GM21367 (cell line): Measurements from ENCODE around the gene BET1.

Experiments used
- ATAC-seq: cut with Tn5 transposase; IDR thresholded peaks from one replicate; pipeline ENCODE4 v1.9.1; 2021; ENCODE audit not compliant: unreplicated experiment

The BET1 gene

DNA sequence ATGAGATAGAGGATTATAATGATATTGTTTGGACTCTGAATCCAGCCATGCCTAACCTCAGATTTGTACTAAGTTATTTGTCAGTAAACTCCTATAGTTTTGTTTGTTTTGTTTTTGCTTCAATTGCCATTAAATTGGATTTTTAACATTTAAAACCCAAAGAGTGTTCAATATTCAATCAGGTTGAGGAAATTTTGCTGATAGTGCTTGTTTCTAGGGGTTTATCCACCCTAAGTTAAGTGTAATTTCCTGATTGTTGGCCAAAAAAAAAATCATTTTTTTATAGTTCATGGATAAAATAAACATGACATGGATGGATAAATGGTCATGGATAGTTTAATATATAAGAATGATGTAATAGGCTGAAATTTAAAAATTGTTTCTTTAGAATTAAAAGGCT is 11.4 kb upstream of the BET1 start:
- ATAC-seq: no peak

DNA sequence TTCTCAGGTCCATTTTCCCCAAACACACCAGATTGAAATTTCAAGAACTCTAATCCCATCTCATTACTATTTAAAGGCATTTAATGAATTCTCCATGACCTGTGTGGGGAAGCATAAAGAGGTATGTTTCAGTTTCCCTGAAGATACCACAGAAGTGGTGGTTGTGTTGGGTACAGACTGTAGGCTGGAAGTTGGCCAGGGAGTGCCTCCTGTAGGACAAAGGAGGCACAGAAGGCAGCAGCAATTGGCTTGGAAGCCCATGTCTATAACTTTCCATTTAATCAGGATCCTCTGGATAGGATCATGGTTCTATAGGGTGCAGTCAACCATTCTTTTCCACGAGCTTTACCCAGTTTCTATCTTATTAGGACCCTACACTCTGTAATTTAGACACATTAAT is 8.6 kb upstream of the BET1 start:
- ATAC-seq: no peak

DNA sequence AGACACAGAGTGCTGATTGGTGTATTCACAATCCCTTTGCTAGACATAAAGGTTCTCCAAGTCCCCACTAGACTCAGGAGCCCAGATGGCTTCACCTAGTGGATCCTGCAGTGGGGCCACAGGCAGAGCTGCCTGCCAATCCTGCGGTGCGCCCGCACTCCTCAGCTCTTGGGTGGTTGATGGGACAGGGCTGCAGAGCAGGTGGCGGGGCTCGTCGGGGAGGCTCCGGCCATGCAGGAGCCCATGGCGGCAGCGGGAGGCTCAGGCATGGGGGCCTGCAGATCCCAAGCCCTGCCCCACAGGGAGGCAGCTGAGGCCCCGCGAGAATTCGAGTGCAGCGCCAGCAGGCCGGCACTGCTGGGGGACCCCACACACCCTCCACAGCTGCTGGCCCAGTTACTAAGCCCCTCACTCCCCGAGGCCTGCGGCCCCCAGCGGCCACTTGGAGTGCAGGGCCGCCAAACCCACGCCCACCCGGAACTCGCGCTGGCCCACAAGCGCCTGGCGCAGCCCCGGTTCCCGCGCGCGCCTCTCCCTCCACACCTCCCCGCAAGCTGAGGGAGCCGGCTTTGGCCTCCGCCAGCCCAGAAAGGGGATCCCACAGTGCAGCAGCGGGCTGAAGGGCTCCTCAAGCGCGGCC is 7.7 kb upstream of the BET1 start:
- ATAC-seq: no peak

- ATAC-seq: no peak
Measured at GRCh38 chr7:94008537-94008936, 4.4 kb upstream of the BET1 start.

DNA sequence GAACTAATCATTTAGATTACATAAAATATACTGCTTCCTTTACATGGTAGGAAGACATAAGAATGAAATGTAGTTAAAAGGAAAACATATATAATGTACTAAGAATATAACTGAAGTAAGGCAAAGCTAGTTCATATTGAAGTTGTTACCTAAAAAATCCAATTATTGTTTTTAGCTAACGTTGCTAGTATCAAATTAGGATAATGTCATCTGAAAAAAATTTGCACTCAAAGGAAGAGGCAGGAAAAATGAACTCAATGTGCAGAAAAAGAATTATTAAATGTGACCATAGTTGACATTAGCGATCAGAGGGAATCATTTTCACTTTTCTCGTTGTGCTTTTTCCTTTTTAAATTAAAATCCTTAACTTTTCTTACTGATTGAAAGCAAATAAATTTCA is 1.6 kb upstream of the BET1 start:
- no peak for ATAC-seq

- peak; percentile 33 for ATAC-seq
Measured at GRCh38 chr7:94003446-94004023, 620 bp downstream of the BET1 start.

DNA sequence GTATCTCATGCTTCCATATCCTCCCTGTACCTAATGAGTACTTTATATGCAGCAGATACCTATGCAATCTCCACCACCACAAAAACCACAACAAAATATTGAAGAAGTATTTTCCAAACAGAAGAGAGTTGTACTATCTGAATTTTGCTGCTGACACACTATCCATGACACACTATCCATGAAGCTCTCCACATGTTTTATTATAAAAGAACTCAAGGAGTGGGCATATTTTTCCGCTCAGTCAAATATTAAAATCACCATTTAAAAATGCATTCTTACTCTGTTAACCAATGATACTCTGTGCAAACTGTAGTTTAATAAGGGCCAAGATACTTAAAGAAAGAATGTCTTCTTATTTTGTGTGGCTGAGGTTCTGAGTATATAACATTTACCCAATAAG is 2.8 kb downstream of the BET1 start:
- ATAC-seq: no peak

GRCh38 chr7:93997868-93998267 is 6.3 kb downstream of the BET1 start:
- no peak for ATAC-seq

DNA sequence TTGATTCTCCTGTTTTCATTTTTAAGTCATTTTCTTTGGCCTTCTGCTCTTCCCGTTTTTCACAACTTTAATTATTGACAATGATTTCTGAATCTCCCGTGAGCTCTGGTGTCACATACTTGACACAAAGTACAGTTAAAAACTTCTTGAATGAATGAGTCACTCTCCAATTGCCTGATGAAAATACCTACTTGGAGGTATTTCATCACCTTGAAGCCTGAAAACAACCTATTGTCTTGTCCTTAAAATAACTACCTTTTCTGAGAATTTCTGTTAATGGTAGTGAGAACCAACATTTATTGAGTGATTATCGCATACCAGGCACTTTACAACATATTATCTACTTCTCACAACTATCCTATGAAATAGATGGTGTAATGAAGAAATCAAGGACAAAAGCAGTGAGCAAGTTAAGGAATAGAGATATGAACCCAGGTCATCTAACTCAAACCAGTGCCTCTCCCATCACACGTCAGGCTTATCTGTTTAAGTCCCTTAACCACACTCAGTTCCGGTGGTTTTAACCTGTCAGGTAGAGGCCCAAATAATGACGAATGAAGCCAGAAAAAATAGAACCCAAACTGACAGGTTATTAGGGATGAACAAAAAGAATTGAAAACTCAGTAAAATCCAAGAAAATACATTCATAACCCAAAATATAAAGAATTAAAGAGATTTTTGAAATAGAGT is 11.6 kb downstream of the BET1 start:
- ATAC-seq: no peak

- ATAC-seq: no peak
Measured at GRCh38 chr7:93987297-93987696, 16.9 kb downstream of the BET1 start.

DNA sequence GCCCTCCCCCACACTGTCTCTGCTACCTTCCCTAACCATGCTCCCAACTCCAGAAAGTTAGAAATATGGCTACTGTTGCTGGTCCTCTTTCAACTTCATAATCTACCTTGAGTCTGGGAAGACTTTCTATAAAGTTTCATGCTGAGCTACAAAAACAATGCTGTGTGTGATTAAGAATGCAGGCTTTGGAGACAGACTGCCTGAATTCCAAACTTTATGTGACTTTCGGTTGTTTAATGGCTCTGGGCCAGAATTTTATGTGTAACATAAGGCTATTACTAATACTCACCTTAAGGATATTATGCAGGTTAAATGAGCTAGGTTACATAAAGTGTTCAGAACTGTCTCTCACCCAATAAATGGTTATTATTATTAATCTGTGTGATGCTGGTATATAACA is 19.1 kb downstream of the BET1 start:
- no peak for ATAC-seq

GRCh38 chr7:93984024-93984423 is 20.1 kb downstream of the BET1 start:
- ATAC-seq: no peak

- no peak for ATAC-seq
Measured at GRCh38 chr7:93981480-93981874, 22.7 kb downstream of the BET1 start.

DNA sequence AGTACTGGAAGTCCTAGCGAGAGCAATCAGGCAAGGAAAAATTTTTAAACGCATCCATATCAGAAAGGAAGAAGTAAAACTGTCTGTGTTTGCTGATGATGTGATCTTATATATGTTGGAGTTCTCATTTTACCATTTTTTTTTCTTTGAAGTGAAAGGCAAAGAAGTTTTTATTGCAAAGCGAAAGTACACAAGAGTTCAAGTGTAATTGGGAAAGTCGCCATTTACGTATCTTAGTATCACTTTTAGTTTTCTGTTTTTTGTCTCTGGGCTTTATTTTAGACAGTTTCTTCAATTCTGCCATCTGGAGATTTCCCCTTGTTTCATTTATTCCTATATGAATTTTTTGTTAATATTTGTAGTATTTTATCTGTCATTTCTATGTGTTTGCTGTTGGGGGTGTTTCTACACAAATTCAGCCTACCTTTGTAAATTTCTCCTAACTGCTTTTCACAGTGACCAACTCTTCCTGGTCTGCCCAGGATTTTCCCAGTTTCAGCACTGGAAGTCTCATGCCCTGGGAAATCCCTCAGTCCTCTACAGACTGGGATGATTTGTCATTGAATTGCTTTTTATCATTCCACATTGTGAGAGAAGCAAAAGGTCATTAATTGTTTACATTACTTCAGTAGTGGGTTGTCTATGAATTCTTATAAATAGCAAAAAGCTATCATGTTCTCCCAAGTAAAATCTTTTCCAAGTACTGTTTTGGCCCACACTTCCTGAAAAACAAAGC is 23.2 kb downstream of the BET1 start:
- ATAC-seq: no peak

- ATAC-seq: no peak
Measured at GRCh38 chr7:93977211-93977950, 26.8 kb downstream of the BET1 start.

GRCh38 chr7:93973134-93973533 is 31.0 kb downstream of the BET1 start:
- ATAC-seq: no peak

DNA sequence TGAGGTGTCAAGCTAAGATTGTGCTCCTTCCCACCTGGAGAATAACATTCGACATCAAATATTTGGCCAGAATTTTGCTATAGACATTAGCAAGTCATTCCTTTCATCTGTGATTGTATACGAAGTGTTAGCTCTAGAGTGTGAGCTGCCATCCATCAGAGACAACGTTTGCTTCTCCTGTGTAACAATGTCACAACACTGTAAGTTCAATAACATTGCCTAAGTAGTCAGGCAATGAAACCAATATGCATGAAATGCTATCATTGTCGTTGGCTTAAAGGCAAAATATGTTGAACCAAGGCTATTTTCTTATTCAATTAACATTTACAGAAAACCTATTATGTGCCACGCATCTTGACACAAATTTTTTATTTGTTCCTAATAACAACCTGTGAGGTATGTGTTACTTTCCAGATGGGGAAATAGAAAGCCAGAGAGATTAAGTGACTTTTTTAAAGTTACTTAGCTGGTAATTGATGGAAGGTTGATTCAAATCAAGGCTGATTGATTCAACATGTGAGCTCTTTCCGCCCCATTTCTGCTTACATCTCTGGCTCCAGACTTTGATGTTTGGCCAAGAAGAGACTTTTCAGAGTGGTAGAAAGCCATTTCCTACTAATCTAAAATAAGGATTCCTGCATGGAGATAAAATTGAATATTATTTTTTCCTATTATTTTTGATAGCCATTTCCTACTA is 32.0 kb downstream of the BET1 start:
- no peak for ATAC-seq

GRCh38 chr7:93968911-93969620 is 35.1 kb downstream of the BET1 start:
- ATAC-seq: no peak

- no peak for ATAC-seq
Measured at GRCh38 chr7:93964813-93965212, 39.3 kb downstream of the BET1 start.

- ATAC-seq: no peak
Measured at GRCh38 chr7:93964262-93964661, 39.9 kb downstream of the BET1 start.
